Esophagus muscularis mucosa (tissue), 4 donors: ENCODE data around the gene HOXC10.

ENCODE experiments used
- CTCF ChIP-seq, 3 experiments: fragments of 200-600 bp in 2 of 3; fragments of 450-650 bp in 1 of 3; sonication (generic) in 2 of 3; IDR thresholded peaks; one replicate each; pipeline ENCODE4 v1.5.1; 2017 to 2019; ENCODE audit warnings: antibody characterized with exemption in 3 of 3, mild to moderate bottlenecking in 2 of 3, moderate library complexity in 1 of 3
- EP300 ChIP-seq: sonication (generic); formaldehyde crosslinking; IDR thresholded peaks from one replicate; pipeline ENCODE4 v1.6.1; 2017; ENCODE audit warnings: antibody characterized with exemption
- POLR2A ChIP-seq: fragments of 450-650 bp; IDR thresholded peaks from one replicate; pipeline ENCODE4 v1.6.1; 2017; ENCODE audit warnings: antibody characterized with exemption, moderate library complexity, mild to moderate bottlenecking, low read depth

- TF ChIP-seq CTCF (IDR thresholded peaks at IDR 0.05) (no peak), POLR2A (no peak), EP300 (no peak)
Measured at GRCh38 chr12:54021432-54022013, 36.6 kb downstream of the HOXC10 start.
